MM.1S (cell line): Measurements from ENCODE around the gene NDUFB10.

Experiments used
- DNase-seq: peaks from one replicate; pipeline ENCODE4 v3.0.0-alpha.2; 2015
- H2AFZ ChIP-seq: fragments of 300-600 bp; sonication (generic); 2 replicates; pipeline ENCODE4 v1.6.0; 2016; ENCODE audit warnings: antibody characterized with exemption, low read length
- H3F3A ChIP-seq: fragments of 300-600 bp; sonication (generic); 2 replicates; pipeline ENCODE4 v1.6.1; 2016; ENCODE audit warnings: mild to moderate bottlenecking, antibody characterized with exemption, low read length, moderate library complexity, mixed read lengths; ENCODE audit not compliant: insufficient read depth
- H3K27ac ChIP-seq: fragments of 300-600 bp; sonication (generic); 2 replicates; pipeline ENCODE4 v1.5.1; 2016; ENCODE audit warnings: mild to moderate bottlenecking, low read length
- H3K27me3 ChIP-seq: fragments of 300-600 bp; sonication (generic); replicated peaks from 2 replicates; pipeline ENCODE4 v1.6.0; 2016; ENCODE audit warnings: low read length; ENCODE audit not compliant: insufficient read depth
- H3K36me3 ChIP-seq: fragments of 300-600 bp; sonication (generic); replicated peaks from 2 replicates; pipeline ENCODE4 v1.6.1; 2016; ENCODE audit warnings: mild to moderate bottlenecking, low read length, mixed read lengths; ENCODE audit not compliant: insufficient read depth
- H3K4me1 ChIP-seq: fragments of 300-600 bp; sonication (generic); 2 replicates; pipeline ENCODE4 v1.6.1; 2016; ENCODE audit warnings: low read length, mixed read lengths
- H3K4me2 ChIP-seq: fragments of 300-600 bp; sonication (generic); 2 replicates; pipeline ENCODE4 v1.6.0; 2016; ENCODE audit warnings: low read depth, low read length
- H3K4me3 ChIP-seq: fragments of 300-600 bp; sonication (generic); 2 replicates; pipeline ENCODE4 v1.5.1; 2016; ENCODE audit warnings: low read length, mixed read lengths
- H3K79me2 ChIP-seq: fragments of 300-600 bp; sonication (generic); 2 replicates; pipeline ENCODE4 v1.6.1; 2016; ENCODE audit warnings: mixed run types, low read length, mixed read lengths
- H3K9ac ChIP-seq: fragments of 300-600 bp; sonication (generic); 2 replicates; pipeline ENCODE4 v1.6.1; 2016; ENCODE audit warnings: low read length, mixed read lengths
- H3K9me2 ChIP-seq: fragments of 300-600 bp; sonication (generic); replicated peaks from 2 replicates; pipeline ENCODE4 v1.6.1; 2016; ENCODE audit warnings: mild to moderate bottlenecking, low read length, mixed read lengths; ENCODE audit not compliant: insufficient read depth
- H3K9me3 ChIP-seq: fragments of 300-600 bp; sonication (generic); replicated peaks from 2 replicates; pipeline ENCODE4 v1.6.1; 2016; ENCODE audit warnings: mild to moderate bottlenecking, low read length, mixed read lengths; ENCODE audit not compliant: insufficient read depth
- H4K20me1 ChIP-seq: fragments of 300-600 bp; sonication (generic); 2 replicates; pipeline ENCODE4 v1.6.1; 2016; ENCODE audit warnings: mild to moderate bottlenecking, low read length, moderate library complexity, mixed read lengths; ENCODE audit not compliant: insufficient read depth
- EZH2 ChIP-seq: fragments of 300-600 bp; sonication (generic); optimal IDR thresholded peaks from 2 replicates; pipeline ENCODE3; 2017; ENCODE audit warnings: low read depth, mild to moderate bottlenecking, antibody characterized with exemption, low read length, mixed read lengths
- EZH2phosphoT487 ChIP-seq: fragments of 300-600 bp; sonication (generic); IDR thresholded peaks from 2 replicates; pipeline ENCODE4 v1.6.1; 2018; ENCODE audit warnings: antibody characterized with exemption, low read length
- TF ChIP-seq, protein P1 (sequence below): fragments of 300-600 bp; sonication (generic); IDR thresholded peaks from 2 replicates; pipeline ENCODE4 v1.5.1; 2016; ENCODE audit warnings: antibody characterized with exemption, low read length, mixed read lengths

Gene NDUFB10

DNA sequence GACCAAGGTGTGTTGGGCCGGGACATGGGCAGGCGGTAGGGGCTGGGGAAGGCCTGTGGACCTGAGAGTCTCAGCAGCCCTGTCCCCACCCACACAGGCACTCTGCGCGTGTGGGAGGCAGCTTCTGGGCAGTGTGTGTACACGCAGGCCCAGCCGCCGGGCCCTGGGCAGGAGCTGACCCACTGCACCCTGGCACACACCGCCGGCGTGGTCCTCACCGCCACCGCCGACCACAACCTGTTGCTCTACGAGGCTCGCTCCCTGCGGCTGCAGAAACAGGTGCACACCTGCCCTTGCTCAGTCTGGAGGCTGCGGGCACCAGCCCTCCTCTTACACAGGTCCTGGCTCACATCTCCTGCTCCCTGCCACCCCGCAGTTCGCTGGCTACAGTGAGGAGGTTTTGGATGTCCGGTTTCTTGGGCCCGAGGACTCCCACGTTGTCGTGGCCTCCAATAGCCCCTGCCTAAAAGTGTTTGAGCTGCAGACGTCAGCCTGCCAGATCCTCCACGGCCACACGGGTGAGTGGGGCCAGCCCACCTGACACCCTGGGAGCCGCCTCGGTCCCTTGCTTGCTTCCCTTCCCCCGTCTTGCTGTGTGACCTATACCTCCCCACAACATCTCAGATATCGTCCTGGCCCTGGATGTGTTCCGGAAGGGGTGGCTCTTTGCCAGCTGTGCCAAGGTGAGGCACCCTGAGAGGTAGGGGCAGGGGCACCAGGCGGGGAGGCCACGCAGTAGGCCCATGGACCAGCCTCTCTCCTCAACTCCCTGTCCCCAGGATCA, 16.3 kb downstream of the NDUFB10 start:
- Histone ChIP-seq H3K4me2 (no peak overlapping the region), H3K79me2 (peaks cover 23% of the 10 kb centered on the region), H3K27ac (no peak overlapping the region), H3K4me1 (0 out of 2 replicates have a peak, but pooled peaks cover 3% of the 10 kb centered on the region), H3K9ac (no peak overlapping the region), H2AFZ (no peak overlapping the region), H3K36me3 (no peaks in the 10 kb centered on the region), H3K9me3 (no peaks in the 10 kb centered on the region), H3K4me3 (no peak overlapping the region), H4K20me1 (no peaks in the 10 kb centered on the region), H3K27me3 (peaks cover 9% of the 10 kb centered on the region), H3F3A (peaks cover 4% of the 10 kb centered on the region; the same call in 1 of the 2 replicates), H3K9me2 (no peaks in the 10 kb centered on the region)
- TF ChIP-seq EZH2 (no peak), EZH2phosphoT487 (no peak)
- TF ChIP-seq, protein P1, sequence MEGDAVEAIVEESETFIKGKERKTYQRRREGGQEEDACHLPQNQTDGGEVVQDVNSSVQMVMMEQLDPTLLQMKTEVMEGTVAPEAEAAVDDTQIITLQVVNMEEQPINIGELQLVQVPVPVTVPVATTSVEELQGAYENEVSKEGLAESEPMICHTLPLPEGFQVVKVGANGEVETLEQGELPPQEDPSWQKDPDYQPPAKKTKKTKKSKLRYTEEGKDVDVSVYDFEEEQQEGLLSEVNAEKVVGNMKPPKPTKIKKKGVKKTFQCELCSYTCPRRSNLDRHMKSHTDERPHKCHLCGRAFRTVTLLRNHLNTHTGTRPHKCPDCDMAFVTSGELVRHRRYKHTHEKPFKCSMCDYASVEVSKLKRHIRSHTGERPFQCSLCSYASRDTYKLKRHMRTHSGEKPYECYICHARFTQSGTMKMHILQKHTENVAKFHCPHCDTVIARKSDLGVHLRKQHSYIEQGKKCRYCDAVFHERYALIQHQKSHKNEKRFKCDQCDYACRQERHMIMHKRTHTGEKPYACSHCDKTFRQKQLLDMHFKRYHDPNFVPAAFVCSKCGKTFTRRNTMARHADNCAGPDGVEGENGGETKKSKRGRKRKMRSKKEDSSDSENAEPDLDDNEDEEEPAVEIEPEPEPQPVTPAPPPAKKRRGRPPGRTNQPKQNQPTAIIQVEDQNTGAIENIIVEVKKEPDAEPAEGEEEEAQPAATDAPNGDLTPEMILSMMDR: no peak
- DNase-seq: no peak

DNA sequence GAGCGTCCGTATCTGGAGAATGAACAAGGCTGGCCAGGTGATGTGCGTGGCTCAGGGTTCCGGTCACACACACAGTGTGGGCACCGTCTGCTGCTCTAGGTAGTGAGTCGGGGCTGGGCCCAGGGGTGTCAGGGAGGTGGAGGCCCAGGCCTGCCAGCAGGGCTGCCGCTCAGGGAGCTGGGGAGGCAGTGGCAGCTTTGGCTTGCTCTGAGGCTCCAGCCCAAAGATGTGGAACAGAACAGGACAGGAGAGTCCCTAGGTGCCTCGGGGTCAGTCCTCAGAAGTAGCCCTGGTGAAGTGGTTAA, 16.8 kb downstream of the NDUFB10 start:
- Histone ChIP-seq H2AFZ (no peak overlapping the region), H4K20me1 (no peaks in the 10 kb centered on the region), H3F3A (peaks cover 4% of the 10 kb centered on the region; the same call in 1 of the 2 replicates), H3K36me3 (no peaks in the 10 kb centered on the region), H3K79me2 (peaks cover 23% of the 10 kb centered on the region), H3K27ac (no peak overlapping the region), H3K9me3 (no peaks in the 10 kb centered on the region), H3K4me2 (no peak overlapping the region), H3K9ac (no peak overlapping the region), H3K4me1 (0 out of 2 replicates have a peak, but pooled peaks cover 3% of the 10 kb centered on the region), H3K4me3 (no peak overlapping the region), H3K9me2 (no peaks in the 10 kb centered on the region), H3K27me3 (peaks cover 14% of the 10 kb centered on the region)
- TF ChIP-seq EZH2phosphoT487 (no peak), EZH2 (no peak)
- TF ChIP-seq, protein P1: no peak
- no peak for DNase-seq

DNA sequence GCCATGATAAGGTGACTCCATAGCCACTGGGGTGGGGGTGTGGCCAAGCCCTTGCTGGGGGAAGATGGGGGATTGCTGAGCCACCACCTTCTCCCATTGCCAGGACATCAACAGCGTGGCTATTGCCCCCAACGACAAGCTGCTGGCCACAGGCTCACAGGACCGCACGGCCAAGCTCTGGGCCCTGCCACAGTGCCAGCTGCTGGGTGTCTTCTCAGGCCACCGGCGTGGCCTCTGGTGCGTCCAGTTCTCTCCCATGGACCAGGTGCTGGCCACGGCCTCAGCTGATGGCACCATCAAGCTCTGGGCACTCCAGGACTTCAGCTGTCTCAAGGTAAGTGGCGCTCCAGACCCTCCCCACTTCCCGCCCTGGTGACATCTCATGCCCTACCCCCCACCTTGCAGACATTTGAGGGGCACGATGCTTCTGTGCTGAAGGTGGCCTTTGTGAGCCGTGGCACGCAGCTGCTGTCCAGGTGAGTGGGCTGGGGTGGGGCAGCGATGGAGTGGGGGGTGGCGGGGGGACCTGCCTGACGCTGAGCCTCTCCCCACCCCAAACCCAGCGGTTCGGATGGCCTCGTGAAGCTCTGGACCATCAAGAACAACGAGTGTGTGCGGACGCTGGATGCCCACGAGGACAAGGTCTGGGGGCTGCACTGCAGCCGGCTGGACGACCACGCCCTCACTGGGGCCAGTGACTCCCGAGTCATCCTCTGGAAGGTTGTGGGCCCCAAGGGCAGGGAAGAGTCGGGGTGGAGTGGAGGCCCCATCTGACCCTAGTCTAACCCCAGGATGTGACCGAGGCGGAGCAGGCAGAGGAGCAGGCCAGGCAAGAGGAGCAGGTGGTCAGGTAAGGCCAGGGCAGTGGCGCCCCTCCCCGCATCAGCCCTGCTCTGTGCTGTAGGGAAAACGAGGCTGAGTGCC, 17.9 kb downstream of the NDUFB10 start:
- Histone ChIP-seq H3K4me3 (no peak overlapping the region), H3K27ac (no peak overlapping the region), H3K27me3 (peaks cover 25% of the 10 kb centered on the region), H3K79me2 (peaks cover 19% of the 10 kb centered on the region), H4K20me1 (no peaks in the 10 kb centered on the region), H3K4me2 (no peak overlapping the region), H3K9ac (no peak overlapping the region), H3K4me1 (0 out of 2 replicates have a peak, but pooled peaks cover 3% of the 10 kb centered on the region), H3K36me3 (no peaks in the 10 kb centered on the region), H3K9me2 (no peaks in the 10 kb centered on the region), H2AFZ (no peak overlapping the region), H3K9me3 (no peaks in the 10 kb centered on the region), H3F3A (0 out of 2 replicates have a peak, but pooled peaks cover 6% of the 10 kb centered on the region)
- TF ChIP-seq, protein P1: no peak
- TF ChIP-seq EZH2 (no peak), EZH2phosphoT487 (no peak)
- no peak for DNase-seq
